Astrocyte (in vitro differentiated cells and primary cell): ENCODE measurements around the gene C1orf174. TPM values are rescaled to one million over a fixed set of nuclear protein-coding genes. Genes with fewer than 3 reads are reported as not detected.

ENCODE experiments used
- DNase-seq: peaks from one replicate; pipeline ENCODE4 v3.0.0-alpha.2; 2010; ENCODE audit warnings: low read depth
- FAIRE-seq: peaks from 2 replicates; lab custom pipeline; 2011; peaks lifted over from hg19 to GRCh38; lab: Jason Lieb, UNC
- H2AFZ ChIP-seq: 2 replicates; pipeline ENCODE4 v1.6.0; 2012; ENCODE audit warnings: low read depth, low read length, inconsistent platforms
- H3K27ac ChIP-seq: 2 replicates; pipeline ENCODE4 v1.5.1; 2011; ENCODE audit warnings: low read depth, low read length, inconsistent platforms
- H3K27me3 ChIP-seq: 2 replicates; pipeline ENCODE4 v1.6.0; 2011; ENCODE audit warnings: low read length, inconsistent platforms; ENCODE audit not compliant: insufficient read depth
- H3K36me3 ChIP-seq: 2 replicates; pipeline ENCODE4 v1.5.1; 2011; ENCODE audit warnings: low read length, inconsistent platforms; ENCODE audit not compliant: insufficient read depth
- H3K4me1 ChIP-seq: 2 replicates; pipeline ENCODE4 v1.5.1; 2011; ENCODE audit warnings: low read length, inconsistent platforms; ENCODE audit not compliant: insufficient read depth
- H3K4me2 ChIP-seq: 2 replicates; pipeline ENCODE4 v1.6.0; 2012; ENCODE audit warnings: low read length, inconsistent platforms
- H3K4me3 ChIP-seq: 2 replicates; pipeline ENCODE4 v1.5.1; 2011; ENCODE audit warnings: low read depth, mild to moderate bottlenecking, low read length, inconsistent platforms; ENCODE audit not compliant: insufficient read depth
- H3K79me2 ChIP-seq: 2 replicates; pipeline ENCODE4 v1.6.0; 2012; ENCODE audit warnings: mild to moderate bottlenecking, low read length, inconsistent platforms; ENCODE audit not compliant: insufficient read depth
- H3K9ac ChIP-seq: 2 replicates; pipeline ENCODE4 v1.6.0; 2012; ENCODE audit warnings: mild to moderate bottlenecking, low read length, inconsistent platforms
- H3K9me3 ChIP-seq: 2 replicates; pipeline ENCODE4 v1.5.1; 2012; ENCODE audit warnings: low read depth, mild to moderate bottlenecking, low read length, inconsistent platforms; ENCODE audit not compliant: insufficient read depth
- H4K20me1 ChIP-seq: 2 replicates; pipeline ENCODE4 v1.6.0; 2012; ENCODE audit warnings: low read length, inconsistent platforms; ENCODE audit not compliant: insufficient read depth
- H3K27ac Mint-ChIP-seq: one replicate; pipeline ENCODE4 v1.8.0; 2021; ENCODE audit warnings: mild to moderate bottlenecking, mixed read lengths; ENCODE audit not compliant: unreplicated experiment
- H3K27me3 Mint-ChIP-seq: one replicate; pipeline ENCODE4 v1.8.0; 2021; ENCODE audit warnings: low read depth, mixed read lengths; ENCODE audit not compliant: unreplicated experiment
- H3K36me3 Mint-ChIP-seq: one replicate; pipeline ENCODE4 v1.8.0; 2021; ENCODE audit warnings: low read depth, mixed read lengths; ENCODE audit not compliant: unreplicated experiment
- H3K4me1 Mint-ChIP-seq: one replicate; pipeline ENCODE4 v1.8.0; 2021; ENCODE audit warnings: low read depth, mixed read lengths; ENCODE audit not compliant: unreplicated experiment
- H3K4me3 Mint-ChIP-seq: one replicate; pipeline ENCODE4 v1.8.0; 2021; ENCODE audit warnings: mild to moderate bottlenecking, moderate library complexity, mixed read lengths; ENCODE audit not compliant: unreplicated experiment
- H3K9me3 Mint-ChIP-seq: one replicate; pipeline ENCODE4 v1.8.0; 2021; ENCODE audit warnings: mild to moderate bottlenecking, mixed read lengths; ENCODE audit not compliant: unreplicated experiment
- EZH2 ChIP-seq: IDR thresholded peaks from 2 replicates; pipeline ENCODE4 v1.6.1; 2012; ENCODE audit warnings: mild to moderate bottlenecking, low read length, inconsistent platforms; ENCODE audit not compliant: insufficient read depth
- total RNA-seq: library from RNA; stranded (reverse); gene quantifications from 2 replicates; pipeline ENCODE4 v1.2.1, GENCODE V29; 2021
- TF ChIP-seq, protein P1 (sequence below): IDR thresholded peaks from 2 replicates; pipeline ENCODE4 v1.5.1; 2011; ENCODE audit warnings: low read depth, mild to moderate bottlenecking, inconsistent platforms, low read length, moderate library complexity; ENCODE audit not compliant: insufficient read depth

Gene C1orf174
- total RNA-seq, 1 donor from 2014 or later = 26.1 TPM

DNA sequence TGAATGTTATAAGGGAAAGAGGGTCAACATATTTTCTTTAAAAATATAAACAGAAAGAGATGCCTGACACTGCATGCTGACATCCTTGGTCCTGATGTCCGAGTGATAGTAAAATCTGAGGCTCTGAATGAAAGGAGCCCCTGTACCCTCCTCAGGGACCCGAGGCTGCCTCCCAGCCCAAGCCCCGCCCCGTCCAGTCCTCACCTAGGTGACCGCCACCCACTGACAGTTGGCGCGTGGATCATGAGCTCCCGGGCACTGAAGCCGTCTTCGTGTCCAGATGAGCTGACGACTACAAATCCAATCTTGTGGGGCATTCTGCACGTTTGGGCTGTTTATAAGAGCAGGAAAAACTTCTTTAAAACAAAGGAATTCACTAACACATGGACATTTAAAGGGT, 48.0 kb downstream of the C1orf174 start:
- no peaks in the 10 kb centered on the region for H3K27me3 Mint-ChIP-seq
- peaks cover 5% of the 10 kb centered on the region for H3K4me1 Mint-ChIP-seq
- peaks cover 2% of the 10 kb centered on the region for H3K36me3 ChIP-seq
- DNase-seq (no peak), FAIRE-seq (no peak)
- H3K4me2 ChIP-seq = no peak overlapping the region
- no peak overlapping the region for H3K4me3 ChIP-seq
- H3K79me2 ChIP-seq = peaks cover 39% of the 10 kb centered on the region
- H3K27ac Mint-ChIP-seq = no peak overlapping the region
- no peak overlapping the region for H2AFZ ChIP-seq
- H3K36me3 Mint-ChIP-seq = peaks cover 4% of the 10 kb centered on the region
- no peaks in the 10 kb centered on the region for H3K4me1 ChIP-seq
- no peaks in the 10 kb centered on the region for H3K9me3 Mint-ChIP-seq
- peaks cover 33% of the 10 kb centered on the region for H4K20me1 ChIP-seq
- no peaks in the 10 kb centered on the region for H3K27me3 ChIP-seq
- H3K9me3 ChIP-seq = no peaks in the 10 kb centered on the region
- H3K27ac ChIP-seq = no peak overlapping the region
- no peak overlapping the region for H3K4me3 Mint-ChIP-seq
- no peak overlapping the region for H3K9ac ChIP-seq
- no peak for TF ChIP-seq EZH2
- TF ChIP-seq, protein P1, sequence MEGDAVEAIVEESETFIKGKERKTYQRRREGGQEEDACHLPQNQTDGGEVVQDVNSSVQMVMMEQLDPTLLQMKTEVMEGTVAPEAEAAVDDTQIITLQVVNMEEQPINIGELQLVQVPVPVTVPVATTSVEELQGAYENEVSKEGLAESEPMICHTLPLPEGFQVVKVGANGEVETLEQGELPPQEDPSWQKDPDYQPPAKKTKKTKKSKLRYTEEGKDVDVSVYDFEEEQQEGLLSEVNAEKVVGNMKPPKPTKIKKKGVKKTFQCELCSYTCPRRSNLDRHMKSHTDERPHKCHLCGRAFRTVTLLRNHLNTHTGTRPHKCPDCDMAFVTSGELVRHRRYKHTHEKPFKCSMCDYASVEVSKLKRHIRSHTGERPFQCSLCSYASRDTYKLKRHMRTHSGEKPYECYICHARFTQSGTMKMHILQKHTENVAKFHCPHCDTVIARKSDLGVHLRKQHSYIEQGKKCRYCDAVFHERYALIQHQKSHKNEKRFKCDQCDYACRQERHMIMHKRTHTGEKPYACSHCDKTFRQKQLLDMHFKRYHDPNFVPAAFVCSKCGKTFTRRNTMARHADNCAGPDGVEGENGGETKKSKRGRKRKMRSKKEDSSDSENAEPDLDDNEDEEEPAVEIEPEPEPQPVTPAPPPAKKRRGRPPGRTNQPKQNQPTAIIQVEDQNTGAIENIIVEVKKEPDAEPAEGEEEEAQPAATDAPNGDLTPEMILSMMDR = no peak

DNA sequence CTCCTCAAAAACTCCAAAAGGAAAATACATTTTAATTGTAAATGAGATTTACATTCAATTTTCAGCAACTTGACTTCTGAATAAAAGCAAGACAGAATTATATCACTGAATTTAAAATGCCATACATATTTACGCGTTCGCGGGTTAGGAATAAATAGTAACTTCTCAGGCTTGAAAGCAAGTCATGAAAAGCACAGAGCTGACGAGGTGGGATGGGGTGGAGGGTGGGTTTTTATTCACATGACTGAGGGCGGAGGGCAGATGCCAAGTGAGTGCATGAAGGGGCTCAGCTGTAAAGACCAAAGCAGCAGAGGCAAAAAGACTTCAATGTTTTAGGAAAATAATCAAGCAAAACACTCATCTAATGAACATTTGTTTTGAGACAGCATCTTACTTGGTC, 48.8 kb downstream of the C1orf174 start:
- no peak for TF ChIP-seq EZH2
- TF ChIP-seq, protein P1 = no peak

DNA sequence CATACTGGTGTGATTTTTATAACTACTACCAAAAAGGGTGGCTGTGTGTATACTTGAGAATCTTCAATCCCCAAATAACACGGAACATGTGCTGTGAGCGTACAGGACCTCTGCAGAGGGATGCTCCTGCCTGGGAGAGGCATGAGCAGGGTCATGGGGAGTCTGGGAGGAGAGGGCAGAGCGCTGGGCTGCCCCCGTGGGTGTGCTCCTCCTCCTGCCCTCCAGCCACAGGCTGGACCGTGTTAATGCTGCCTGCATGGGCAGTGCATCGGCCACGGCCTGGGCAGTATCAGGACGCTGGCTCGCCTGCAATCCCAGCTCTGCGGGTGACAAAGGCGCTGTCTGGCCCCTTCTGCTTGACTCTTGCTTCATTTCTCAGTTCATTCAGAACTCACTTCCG, 49.2 kb downstream of the C1orf174 start:
- Histone ChIP-seq H3K27me3 (no peaks in the 10 kb centered on the region), H3K9me3 (no peaks in the 10 kb centered on the region), H3K4me3 (no peak overlapping the region), H3K4me1 (no peaks in the 10 kb centered on the region), H3K4me2 (no peak overlapping the region), H3K79me2 (peaks cover 33% of the 10 kb centered on the region), H3K9ac (no peak overlapping the region), H3K27ac (no peak overlapping the region), H2AFZ (no peak overlapping the region), H3K36me3 (peaks cover 2% of the 10 kb centered on the region), H4K20me1 (peaks cover 28% of the 10 kb centered on the region)
- H3K9me3 Mint-ChIP-seq = no peaks in the 10 kb centered on the region
- no peaks in the 10 kb centered on the region for H3K27me3 Mint-ChIP-seq
- peaks cover 4% of the 10 kb centered on the region for H3K36me3 Mint-ChIP-seq
- no peak overlapping the region for H3K27ac Mint-ChIP-seq
- no peak for FAIRE-seq
- H3K4me1 Mint-ChIP-seq = peaks cover 5% of the 10 kb centered on the region
- TF ChIP-seq, protein P1 = no peak
- no peak for TF ChIP-seq EZH2
- DNase-seq = no peak
- H3K4me3 Mint-ChIP-seq = no peak overlapping the region

More for the DNA sequence above, 48.8 kb downstream of the C1orf174 start:
- Histone ChIP-seq H3K4me3 (no peak overlapping the region), H3K9ac (no peak overlapping the region), H4K20me1 (peaks cover 32% of the 10 kb centered on the region), H3K36me3 (peaks cover 2% of the 10 kb centered on the region), H2AFZ (no peak overlapping the region), H3K27ac (no peak overlapping the region), H3K4me1 (no peaks in the 10 kb centered on the region), H3K4me2 (no peak overlapping the region), H3K27me3 (no peaks in the 10 kb centered on the region), H3K79me2 (peaks cover 37% of the 10 kb centered on the region), H3K9me3 (no peaks in the 10 kb centered on the region)
- Mint-ChIP-seq H3K4me1 (peaks cover 5% of the 10 kb centered on the region), H3K9me3 (no peaks in the 10 kb centered on the region), H3K27me3 (no peaks in the 10 kb centered on the region), H3K4me3 (no peak overlapping the region), H3K36me3 (peaks cover 4% of the 10 kb centered on the region), H3K27ac (no peak overlapping the region)
- FAIRE-seq (no peak), DNase-seq (no peak)
